ENCODE data around the gene SAMD8. TPM values are rescaled to one million over a fixed set of nuclear protein-coding genes. Genes with fewer than 3 reads are reported as not detected.
A peak's percentile ranks its signal among the peaks of the same experiment; 100 is the strongest.

SAMD8 gene
- total RNA-seq: 10 to 100 TPM; 13.8 TPM

DNA sequence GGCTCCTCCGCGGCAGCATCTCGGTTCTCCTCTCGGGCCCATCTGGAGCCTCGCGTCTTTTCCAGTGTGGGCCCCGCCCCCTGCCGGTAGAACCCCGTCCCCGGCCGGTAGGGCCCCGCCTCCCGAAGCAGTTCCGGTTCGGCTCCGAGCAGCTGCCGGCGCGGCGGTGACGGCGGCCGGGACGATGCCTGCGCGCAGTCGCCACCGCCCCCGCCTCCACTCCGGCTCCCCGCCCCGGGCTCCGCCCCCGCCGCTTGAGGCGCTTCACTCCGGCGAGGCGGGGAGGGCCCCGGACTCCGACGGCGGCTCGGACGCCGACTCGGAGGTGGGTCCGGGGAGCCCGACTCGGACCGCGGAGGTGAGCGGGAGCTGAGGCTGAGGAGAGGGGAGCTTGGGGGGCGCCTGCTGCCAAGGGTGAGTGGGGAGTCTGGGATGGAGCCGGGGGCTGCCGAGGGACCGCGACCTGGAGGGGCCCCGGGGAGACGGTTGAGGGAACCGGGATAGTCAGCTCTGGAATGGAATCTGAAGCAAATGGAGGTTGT lies at the start of gene SAMD8:
Gene SAMD8 (plus strand): TSS at position 292 of the 542 bp plus-strand sequence. CDS start 38,873 bp downstream, outside the sequence.
- Mint-ChIP-seq H3K27me3 (no peaks in the 10 kb centered on the region), H3K27ac (peak within 1 kb of the TSS; percentile 87), H3K4me1 (peaks cover 48% of the 10 kb centered on the region), H3K36me3 (peaks cover 7% of the 10 kb centered on the region), H3K9me3 (ENCODE audit: low read depth) (no peaks in the 10 kb centered on the region), H3K4me3 (peak within 1 kb of the TSS; percentile 84)
- DNase-seq (peak; percentile 98), ATAC-seq (peak; percentile 89)
- CTCF ChIA-PET: interaction anchor here (1.1 to 4.9 kb wide), 8 partner anchors 13 to 870 kb away, joined by 3 to 34 read pairs (median 3); partner anchors contain the start of gene COMTD1

DNA sequence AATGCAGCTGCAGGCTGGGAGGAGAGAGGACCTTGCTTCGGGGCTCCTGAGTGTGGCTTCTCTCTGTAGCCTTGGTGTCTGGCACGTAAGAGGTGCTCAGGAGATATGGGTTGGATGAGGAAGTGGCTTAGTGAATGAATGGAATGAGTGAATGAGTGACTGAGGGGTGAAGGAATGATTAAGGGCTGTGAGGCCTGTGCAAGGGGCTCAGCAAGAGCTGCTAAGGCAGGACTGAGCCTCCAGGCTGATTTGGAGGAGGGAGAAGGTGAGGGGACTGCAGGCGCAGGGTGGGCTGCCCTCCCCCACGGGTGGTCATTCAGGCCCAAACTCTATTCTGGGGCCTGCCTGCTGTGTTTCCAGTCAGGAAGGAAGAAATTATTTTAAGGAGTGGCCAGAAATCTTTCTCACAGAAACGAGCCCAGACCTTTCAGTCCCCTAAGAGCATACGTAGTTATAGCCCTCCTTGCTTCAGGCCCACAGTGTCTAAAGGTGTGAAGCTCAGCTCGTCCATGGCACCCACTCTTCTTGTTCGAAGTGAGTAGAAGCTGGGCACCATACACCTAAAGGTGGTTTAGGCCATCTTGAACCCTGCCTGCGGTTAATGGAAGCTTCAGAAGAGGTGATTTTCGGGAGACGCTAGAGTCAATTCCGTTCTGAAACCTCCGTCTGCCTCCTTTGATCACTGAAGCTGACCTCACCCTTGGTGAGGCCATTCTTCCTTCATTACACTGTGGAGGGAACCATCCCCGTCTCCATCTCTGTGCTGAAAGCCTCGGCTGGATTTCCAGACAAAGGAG lies 49.5 kb upstream of the SAMD8 start:
- Mint-ChIP-seq H3K4me3 (no peak overlapping the region), H3K27ac (no peak overlapping the region), H3K9me3 (ENCODE audit: low read depth) (no peaks in the 10 kb centered on the region), H3K27me3 (no peaks in the 10 kb centered on the region), H3K4me1 (no peaks in the 10 kb centered on the region), H3K36me3 (no peaks in the 10 kb centered on the region)
- DNase-seq (no peak), ATAC-seq (no peak)
- CTCF ChIA-PET: interaction anchor here (1.1 kb wide), 1 partner anchor 39 kb away, joined by 3 read pairs; no protein-coding TSS in a partner anchor

DNA sequence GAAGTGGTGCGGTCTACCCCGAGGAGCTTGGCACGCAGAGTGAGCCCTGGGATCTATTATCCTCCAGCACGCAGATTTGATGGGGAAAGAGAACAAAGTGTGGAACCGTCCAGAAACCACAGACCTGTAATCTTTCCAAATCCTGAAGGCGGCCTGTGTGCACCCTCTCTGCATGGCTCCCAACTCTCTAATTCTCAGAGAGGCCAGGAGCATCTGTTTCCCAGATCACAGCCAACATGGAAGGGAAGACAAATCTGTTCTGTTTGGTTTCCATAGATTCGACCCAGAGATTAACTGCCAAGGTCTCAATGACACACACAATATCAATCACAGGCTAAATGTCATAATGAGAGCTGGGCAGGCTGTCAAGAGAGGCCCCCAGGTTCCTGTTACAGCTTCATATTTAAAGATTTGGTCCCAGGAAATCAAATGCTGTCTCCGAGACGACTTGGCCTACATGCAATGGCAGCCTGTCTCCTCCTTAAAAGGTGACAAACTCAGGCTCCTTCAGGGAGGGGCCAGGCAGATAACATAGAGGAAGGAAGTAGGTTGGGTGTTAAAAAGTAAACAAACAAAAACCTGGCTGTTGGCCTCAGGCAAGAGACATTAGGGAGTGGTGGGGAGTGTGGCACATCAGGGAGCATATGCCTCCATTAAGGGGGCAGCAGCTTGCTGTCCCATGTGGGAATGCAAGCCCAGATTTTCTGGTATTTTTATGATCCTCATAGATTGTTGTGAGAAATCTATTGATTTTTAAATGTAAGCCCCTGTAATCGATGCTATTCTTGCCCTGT lies 48.8 kb upstream of the SAMD8 start:
- ATAC-seq (no peak), DNase-seq (no peak)
- Mint-ChIP-seq H3K27ac (no peak overlapping the region), H3K4me3 (no peak overlapping the region), H3K9me3 (ENCODE audit: low read depth) (no peaks in the 10 kb centered on the region), H3K27me3 (no peaks in the 10 kb centered on the region), H3K36me3 (no peaks in the 10 kb centered on the region), H3K4me1 (no peaks in the 10 kb centered on the region)
- CTCF ChIA-PET: interaction anchor here (1.1 kb wide), 1 partner anchor 38 kb away, joined by 3 read pairs; no protein-coding TSS in a partner anchor

DNA sequence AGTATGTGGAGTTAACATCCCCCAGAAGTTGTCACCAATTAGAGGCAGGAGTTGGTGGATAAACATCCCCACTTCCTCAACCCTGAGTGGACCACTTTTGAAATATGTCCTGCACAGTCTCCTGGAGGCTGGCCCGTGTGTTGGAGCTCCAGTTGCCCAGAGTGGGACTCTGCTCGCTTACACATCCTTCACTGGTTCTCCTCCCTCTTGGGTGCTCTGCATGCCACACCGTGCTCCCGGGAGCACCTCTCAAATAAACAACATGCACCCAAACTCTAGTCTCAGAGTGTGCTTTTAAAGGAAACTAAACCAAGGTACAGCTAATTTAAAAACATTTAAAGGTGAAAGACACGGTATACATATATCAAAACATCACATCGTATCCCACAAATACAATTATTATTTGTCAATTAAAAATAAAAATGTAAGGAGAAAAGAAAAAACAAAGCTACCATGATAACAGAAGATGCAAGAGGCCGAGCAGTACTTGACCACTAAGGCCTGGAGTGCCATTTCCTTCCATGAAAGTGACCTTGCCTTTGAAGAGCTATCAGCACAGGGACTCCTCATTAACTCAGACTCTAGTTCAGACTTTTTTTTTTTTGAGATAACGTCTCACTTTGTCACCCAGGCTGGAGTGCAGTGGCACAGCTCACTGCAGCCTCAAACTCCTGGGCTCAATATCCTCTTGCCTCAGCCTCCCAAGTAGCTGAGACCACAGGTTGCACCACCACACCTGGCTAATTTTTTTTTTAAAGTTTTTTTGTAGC lies 47.8 kb upstream of the SAMD8 start:
- Mint-ChIP-seq H3K36me3 (no peaks in the 10 kb centered on the region), H3K27ac (no peak overlapping the region), H3K9me3 (ENCODE audit: low read depth) (no peaks in the 10 kb centered on the region), H3K27me3 (no peaks in the 10 kb centered on the region), H3K4me1 (no peaks in the 10 kb centered on the region), H3K4me3 (no peak overlapping the region)
- CTCF ChIA-PET: no interaction called here
- DNase-seq (no peak), ATAC-seq (no peak)

DNA sequence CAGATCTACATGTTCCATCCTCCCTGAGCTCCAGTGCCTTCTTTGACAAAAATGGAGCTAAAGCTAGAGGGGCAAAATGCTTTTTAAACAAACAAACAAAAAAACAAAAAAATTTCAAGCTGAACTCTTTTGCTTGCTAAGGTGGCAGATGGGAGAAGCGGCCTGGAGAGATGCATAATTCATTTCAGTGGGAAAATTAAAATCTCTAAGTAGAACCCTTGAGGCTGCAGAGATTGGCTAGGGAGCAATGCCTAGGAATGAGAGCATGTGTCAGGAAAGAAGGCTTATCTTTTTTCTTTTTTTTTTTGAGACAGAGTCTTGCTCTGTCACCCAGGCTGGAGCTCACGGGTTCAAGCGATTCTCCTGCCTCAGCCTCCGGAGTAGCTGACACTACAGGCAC lies 46.4 kb upstream of the SAMD8 start:
- no peak overlapping the region for H3K27ac Mint-ChIP-seq
- H3K36me3 Mint-ChIP-seq: no peaks in the 10 kb centered on the region
- H3K4me1 Mint-ChIP-seq: no peaks in the 10 kb centered on the region
- no peak overlapping the region for H3K4me3 Mint-ChIP-seq
- H3K9me3 Mint-ChIP-seq (ENCODE audit: low read depth): no peaks in the 10 kb centered on the region
- no peaks in the 10 kb centered on the region for H3K27me3 Mint-ChIP-seq
- no peak for DNase-seq
- ATAC-seq: no peak
- CTCF ChIA-PET: no interaction called here

DNA sequence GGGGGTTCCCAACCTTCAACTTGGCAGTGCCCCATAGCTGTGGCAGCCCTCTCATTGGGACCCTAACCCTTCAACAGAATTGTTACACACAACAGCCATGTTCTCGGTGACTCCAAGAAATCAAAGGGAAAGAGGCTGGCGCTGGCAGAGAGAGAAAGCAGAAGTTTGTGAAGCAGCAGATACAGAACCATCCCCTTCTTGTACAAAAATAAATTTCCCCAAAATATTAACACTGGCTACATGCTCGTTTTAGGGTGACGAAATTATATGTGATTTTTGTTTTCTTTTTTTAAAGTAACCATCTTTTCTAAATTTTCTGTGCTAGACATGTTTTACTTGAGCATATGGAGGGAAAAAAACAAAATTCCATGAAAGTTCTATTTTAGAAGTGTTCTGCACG lies 45.2 kb upstream of the SAMD8 start:
- ATAC-seq: no peak
- Mint-ChIP-seq H3K4me3 (no peak overlapping the region), H3K4me1 (no peaks in the 10 kb centered on the region), H3K9me3 (ENCODE audit: low read depth) (no peaks in the 10 kb centered on the region), H3K36me3 (no peaks in the 10 kb centered on the region), H3K27ac (no peak overlapping the region), H3K27me3 (no peaks in the 10 kb centered on the region)
- CTCF ChIA-PET: no interaction called here
- no peak for DNase-seq

DNA sequence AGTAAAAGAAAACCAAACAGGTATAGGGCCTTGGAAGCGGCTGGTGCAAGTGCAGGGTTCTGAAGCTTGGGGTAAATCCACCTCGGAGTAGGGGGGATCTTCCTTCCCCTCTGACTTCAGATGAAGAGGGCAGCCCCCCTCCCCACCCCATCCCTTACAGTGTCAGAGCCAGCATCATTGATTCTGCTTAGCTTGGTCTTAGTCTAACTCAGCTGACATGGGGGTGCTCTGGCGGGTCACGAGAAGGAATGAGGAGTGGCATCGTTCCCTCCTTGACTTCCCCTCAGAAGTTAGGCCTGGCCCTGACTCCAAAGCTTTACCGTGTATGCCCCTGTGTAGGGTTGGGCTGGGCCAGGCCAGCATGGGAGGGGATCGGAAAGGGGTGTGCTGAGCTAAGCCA lies 44.2 kb upstream of the SAMD8 start:
- ATAC-seq (no peak), DNase-seq (no peak)
- no peak overlapping the region for H3K4me3 Mint-ChIP-seq
- H3K27me3 Mint-ChIP-seq: no peaks in the 10 kb centered on the region
- H3K9me3 Mint-ChIP-seq (ENCODE audit: low read depth): no peaks in the 10 kb centered on the region
- H3K27ac Mint-ChIP-seq: no peak overlapping the region
- H3K36me3 Mint-ChIP-seq: no peaks in the 10 kb centered on the region
- CTCF ChIA-PET: interaction anchor here (1.2 kb wide), 1 partner anchor 46 kb away, joined by 3 read pairs; no protein-coding TSS in a partner anchor
- no peaks in the 10 kb centered on the region for H3K4me1 Mint-ChIP-seq

DNA sequence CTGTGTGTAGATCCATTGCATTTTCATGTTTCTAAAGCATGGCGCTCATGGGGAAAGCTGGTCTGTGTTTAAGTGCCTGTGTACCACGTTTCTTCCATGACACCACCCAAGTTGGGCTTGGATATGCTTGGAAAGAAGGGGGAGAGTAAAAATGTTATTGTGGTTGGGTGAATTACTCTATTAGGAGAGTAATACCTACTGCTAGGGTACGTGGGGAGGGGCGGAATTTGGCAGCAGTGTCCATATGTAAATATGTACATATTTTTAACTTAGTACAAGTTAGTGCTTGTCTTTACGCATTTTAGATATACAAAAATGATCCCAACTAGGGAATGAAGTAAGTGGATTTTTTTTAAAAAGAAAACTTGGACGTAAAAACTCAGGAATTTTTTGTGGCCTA lies 42.9 kb upstream of the SAMD8 start:
- Mint-ChIP-seq H3K27me3 (no peaks in the 10 kb centered on the region), H3K9me3 (ENCODE audit: low read depth) (no peaks in the 10 kb centered on the region), H3K4me3 (no peak overlapping the region), H3K27ac (no peak overlapping the region), H3K4me1 (no peaks in the 10 kb centered on the region), H3K36me3 (no peaks in the 10 kb centered on the region)
- DNase-seq: no peak
- CTCF ChIA-PET: interaction anchor here (1.2 kb wide), 1 partner anchor 47 kb away, joined by 3 read pairs; no protein-coding TSS in a partner anchor
- no peak for ATAC-seq

DNA sequence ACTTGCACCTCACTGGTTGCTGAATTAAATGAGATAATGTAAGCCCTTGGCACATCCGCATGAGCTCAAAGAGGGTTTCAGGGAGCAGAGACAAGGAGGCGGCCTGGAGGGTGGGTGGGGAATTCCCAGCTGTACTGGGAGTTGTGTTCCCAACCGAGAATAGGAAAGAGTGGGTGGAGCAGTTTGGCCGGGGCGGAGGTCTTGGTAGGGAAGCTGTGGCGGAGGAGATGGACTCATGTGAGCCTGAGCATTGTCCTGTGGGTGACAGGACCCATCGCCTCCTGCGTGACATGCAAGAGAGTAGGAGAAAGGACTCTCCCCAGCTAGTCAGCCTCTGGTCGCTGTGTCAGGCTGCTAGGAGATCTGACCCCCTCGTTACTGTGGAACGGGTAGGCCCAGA lies 41.0 kb upstream of the SAMD8 start:
- ATAC-seq (no peak), DNase-seq (no peak)

DNA sequence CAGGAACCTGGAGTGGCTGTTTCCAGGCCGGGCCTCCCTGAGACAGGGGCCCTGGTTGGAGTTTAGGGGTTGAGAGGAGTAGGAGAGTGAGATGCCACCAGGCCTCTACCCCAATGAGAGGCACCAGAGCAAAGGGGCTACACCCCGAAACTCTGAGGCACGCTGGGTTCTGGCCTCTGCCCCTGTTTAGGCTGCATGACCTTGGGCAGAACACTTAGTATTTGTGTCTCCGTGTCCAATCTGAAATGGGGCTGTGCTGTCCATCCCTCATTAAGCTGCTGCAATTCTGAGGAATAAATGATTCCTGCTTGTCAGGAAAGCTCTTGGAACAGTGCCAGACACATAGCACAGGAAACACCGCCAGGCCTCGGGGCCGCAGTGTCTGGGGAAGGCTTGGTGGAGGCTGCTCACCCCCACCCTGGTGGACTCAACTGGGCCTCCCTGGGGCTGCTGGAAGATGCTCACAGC lies 40.5 kb upstream of the SAMD8 start:
- Mint-ChIP-seq H3K4me1 (peaks cover 13% of the 10 kb centered on the region), H3K36me3 (no peaks in the 10 kb centered on the region), H3K9me3 (ENCODE audit: low read depth) (no peaks in the 10 kb centered on the region), H3K27ac (no peak overlapping the region), H3K4me3 (no peak overlapping the region), H3K27me3 (no peaks in the 10 kb centered on the region)
- DNase-seq: no peak
- CTCF ChIA-PET: no interaction called here
- ATAC-seq: no peak

More for the DNA sequence above, 41.0 kb upstream of the SAMD8 start:
- CTCF ChIA-PET: no interaction called here
- H3K4me1 Mint-ChIP-seq: peaks cover 11% of the 10 kb centered on the region
- H3K27me3 Mint-ChIP-seq: no peaks in the 10 kb centered on the region
- no peaks in the 10 kb centered on the region for H3K36me3 Mint-ChIP-seq
- no peaks in the 10 kb centered on the region for H3K9me3 Mint-ChIP-seq (ENCODE audit: low read depth)
- peak overlapping the region; percentile 20 for H3K27ac Mint-ChIP-seq
- H3K4me3 Mint-ChIP-seq: no peak overlapping the region

DNA sequence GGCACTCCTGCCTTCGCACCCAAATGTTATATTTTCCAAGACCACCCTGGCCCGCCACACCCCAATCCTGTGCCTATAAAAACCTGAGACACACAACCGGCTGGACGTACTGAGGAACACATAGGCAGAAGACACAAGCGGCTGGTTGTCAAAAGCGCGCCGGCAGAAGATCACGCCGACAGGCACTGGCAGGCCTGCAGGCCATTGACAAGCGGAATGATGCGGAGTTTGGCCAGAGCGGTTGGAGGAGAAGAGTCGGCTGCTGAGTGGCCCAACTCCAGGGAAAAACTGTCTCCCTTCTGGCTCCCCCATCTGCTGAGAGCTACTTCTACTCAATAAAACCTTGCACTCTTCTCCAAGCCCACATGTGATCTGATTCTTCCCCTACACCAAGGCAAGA lies 39.7 kb upstream of the SAMD8 start:
- DNase-seq (no peak), ATAC-seq (no peak)
- Mint-ChIP-seq H3K36me3 (no peaks in the 10 kb centered on the region), H3K27me3 (no peaks in the 10 kb centered on the region), H3K4me1 (peaks cover 13% of the 10 kb centered on the region), H3K4me3 (no peak overlapping the region), H3K27ac (no peak overlapping the region), H3K9me3 (ENCODE audit: low read depth) (no peaks in the 10 kb centered on the region)
- CTCF ChIA-PET: no interaction called here

DNA sequence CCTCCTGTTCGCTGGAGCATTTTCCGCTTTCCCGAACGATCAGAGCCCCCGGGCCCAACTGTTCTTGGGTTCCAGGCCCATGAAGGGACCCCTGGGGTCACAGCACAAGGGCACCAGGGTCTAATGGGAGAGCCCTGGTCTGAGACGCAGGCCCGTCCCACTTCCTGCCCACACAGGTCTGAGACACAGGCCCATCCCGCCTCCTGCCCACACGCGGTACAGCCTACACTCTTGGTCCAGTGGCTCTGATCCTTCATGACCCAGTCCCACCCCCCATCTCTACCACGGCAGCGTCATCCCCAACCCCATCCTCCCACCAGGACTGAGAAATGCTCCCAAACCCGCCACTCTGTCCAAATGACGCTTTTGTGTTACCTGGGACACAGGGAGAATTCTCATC lies 38.7 kb upstream of the SAMD8 start:
- no peak for ATAC-seq
- Mint-ChIP-seq H3K27ac (no peak overlapping the region), H3K9me3 (ENCODE audit: low read depth) (no peaks in the 10 kb centered on the region), H3K4me3 (no peak overlapping the region), H3K36me3 (no peaks in the 10 kb centered on the region), H3K27me3 (no peaks in the 10 kb centered on the region), H3K4me1 (peaks cover 13% of the 10 kb centered on the region)
- CTCF ChIA-PET: no interaction called here
- DNase-seq: no peak

DNA sequence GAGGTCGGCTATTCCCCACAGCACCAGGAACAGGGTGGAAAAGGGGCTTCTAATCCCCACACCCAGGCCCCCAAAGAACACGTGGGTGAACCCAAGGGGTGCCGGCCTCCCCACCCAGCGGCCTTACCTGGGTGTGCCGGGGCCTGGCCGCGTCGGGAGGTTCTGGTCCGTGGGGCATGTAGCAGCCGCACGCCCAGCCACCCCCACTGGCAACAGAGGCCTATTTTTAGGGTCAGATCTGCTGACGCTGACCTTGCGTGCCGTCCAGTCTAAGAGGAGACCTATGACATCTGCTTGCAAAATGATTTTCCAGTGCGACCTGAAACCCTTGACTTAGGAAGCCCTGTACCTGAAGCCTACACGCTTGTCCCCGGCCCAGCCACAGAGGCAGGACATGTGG lies 38.0 kb upstream of the SAMD8 start:
- Mint-ChIP-seq H3K36me3 (no peaks in the 10 kb centered on the region), H3K9me3 (ENCODE audit: low read depth) (no peaks in the 10 kb centered on the region), H3K4me1 (peaks cover 13% of the 10 kb centered on the region), H3K4me3 (no peak overlapping the region), H3K27ac (no peak overlapping the region), H3K27me3 (no peaks in the 10 kb centered on the region)
- ATAC-seq (no peak), DNase-seq (no peak)
- CTCF ChIA-PET: no interaction called here
